ENCODE results near the gene SPOCD1.

DNA sequence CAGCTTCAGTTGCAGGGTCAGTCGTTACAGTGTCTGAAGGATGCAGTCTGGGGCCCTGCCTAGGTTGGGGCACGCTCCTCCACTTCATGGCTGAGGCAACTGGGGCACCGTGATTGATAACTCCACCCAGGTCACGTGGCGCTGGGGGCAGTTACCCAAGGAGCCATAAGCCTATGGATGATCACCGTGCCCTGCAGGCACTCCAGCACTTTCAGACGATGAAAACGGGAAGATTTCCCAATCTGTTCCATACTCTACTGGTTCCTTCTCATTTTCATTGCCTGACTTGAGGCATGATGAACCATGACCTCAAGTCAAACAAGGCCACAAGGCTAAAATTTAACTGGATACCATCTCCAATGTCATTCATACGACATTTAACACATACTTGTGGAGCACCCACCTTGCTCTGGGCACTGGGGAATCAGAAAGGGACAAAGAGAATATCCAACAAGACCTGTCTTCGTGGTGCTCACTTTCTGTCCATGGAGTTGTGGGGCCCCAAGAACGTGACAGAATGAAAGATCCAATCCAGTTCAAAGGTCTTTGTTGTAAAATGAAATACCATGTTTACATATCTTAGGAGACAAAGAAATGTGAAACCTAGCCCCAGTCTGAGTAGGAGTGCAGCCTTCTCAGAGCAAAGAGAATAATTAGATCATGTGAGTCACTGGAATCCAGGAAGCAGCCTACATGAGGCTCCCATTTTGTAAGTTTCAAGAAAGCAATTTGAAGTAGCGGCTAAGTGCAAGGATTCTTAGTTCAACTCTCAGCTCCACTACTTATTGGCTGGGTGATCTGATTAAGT is 39.4 kb upstream of the SPOCD1 start:
- no peak for TF ChIP-seq POLR2A (IDR thresholded peaks at IDR 0.05)
- no peak for TF ChIP-seq CTCF (IDR thresholded peaks at IDR 0.05)
- no peak for TF ChIP-seq EP300 (IDR thresholded peaks at IDR 0.05)

Data from tibial nerve (tissue), 4 donors.